DMS53 (cell line): ENCODE results near the gene BRD3OS.
"Not testable (repeated sequence)": the region's sequence is repeated elsewhere in the genome, so short reads cannot be mapped to it uniquely, and the experiment has no call there.

Experiments
- DNase-seq: peaks from one replicate; lab custom pipeline; 2025; lab: John Stamatoyannopoulos, UW

The BRD3OS gene

GRCh38 chr9:133988771-133989170 is 36.5 kb upstream of the BRD3OS start:
- not testable (repeated sequence) for DNase-seq

GRCh38 chr9:133989625-133990365 is 35.5 kb upstream of the BRD3OS start:
- no peak for DNase-seq

- DNase-seq = peak; percentile 95
Observed at GRCh38 chr9:133990366-133991213, 34.7 kb upstream of the BRD3OS start.

GRCh38 chr9:133991214-133991921 is 33.9 kb upstream of the BRD3OS start:
- DNase-seq = peak; percentile 75

DNA sequence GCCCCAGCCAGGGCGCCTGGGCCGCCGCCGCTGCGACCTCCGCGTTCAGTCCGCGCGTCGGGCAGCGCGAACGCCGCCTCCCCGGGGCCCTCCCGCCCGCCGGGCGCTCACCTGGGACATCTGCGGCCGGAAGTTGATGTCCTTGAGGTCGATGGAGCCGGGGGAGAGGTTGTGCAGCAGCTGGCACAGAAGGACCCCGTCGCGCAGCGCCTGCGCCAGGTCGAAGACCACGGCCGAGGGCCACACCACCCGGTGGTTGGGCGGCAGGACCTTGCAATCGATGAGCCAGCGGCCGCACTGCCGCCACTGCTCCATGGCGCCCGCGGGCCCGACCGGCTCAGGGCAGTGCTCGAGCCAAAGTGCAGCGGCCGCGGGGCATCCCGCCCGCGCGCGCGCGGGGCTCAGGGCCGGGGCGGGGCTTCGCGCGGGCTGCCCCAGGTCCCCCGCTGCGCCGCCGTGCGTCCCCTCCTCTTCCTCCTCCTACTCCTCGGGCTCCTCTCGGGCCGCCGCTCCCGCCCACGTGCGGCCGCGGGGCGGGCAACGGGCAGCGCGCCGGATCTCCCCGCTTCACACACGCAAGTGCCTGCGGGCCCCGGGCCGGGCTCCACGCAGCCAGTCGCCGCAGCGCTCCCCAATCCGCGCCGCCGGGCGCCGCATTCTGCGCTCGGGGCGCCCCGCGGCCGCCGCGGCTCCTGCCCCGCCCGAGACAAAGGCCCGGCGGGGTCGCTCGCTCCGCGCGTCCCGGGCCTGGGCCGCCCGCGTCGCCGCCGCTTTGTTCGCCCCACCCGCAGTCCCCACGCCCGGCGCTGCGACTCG is 33.1 kb upstream of the BRD3OS start, which contains the start of gene VAV2:
VAV2 (minus strand) TSS at position 361 of the 816 bp plus-strand sequence; CDS start at position 315, 46 bp downstream.
- peak; percentile 92 for DNase-seq

GRCh38 chr9:133992780-133993634 is 32.3 kb upstream of the BRD3OS start:
- DNase-seq = peak; percentile 90

DNA sequence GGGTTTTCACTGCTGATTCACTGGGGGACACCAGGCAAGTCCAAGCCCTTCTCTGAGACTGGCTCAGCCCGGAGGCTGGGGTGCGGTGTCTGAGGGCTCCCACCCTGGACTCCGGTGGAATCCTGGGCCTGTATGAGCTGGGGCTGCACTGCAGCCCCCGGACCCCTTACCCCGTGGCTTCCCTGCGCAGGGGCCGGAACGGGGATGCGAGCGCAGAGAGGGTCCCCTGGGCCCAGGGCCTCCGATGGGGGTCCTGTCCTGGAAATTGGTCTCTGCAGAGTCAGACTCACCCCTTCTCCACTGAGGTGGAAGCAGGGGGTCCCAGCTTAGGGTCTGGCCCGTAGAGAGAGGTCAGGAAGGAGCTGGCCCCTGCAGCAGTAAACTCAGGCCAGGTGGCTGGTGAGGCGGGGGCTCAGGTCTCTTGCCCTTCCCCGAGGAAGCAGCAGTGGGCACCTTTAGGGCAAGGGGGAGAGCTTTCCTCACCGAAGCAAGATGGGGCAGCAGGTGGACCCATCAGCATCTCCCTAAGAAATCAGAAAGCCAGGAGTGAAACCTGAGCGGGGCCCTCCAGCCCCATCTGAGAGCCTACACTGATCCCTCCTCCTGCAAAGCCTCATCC is 31.5 kb upstream of the BRD3OS start:
- no peak for DNase-seq

DNA sequence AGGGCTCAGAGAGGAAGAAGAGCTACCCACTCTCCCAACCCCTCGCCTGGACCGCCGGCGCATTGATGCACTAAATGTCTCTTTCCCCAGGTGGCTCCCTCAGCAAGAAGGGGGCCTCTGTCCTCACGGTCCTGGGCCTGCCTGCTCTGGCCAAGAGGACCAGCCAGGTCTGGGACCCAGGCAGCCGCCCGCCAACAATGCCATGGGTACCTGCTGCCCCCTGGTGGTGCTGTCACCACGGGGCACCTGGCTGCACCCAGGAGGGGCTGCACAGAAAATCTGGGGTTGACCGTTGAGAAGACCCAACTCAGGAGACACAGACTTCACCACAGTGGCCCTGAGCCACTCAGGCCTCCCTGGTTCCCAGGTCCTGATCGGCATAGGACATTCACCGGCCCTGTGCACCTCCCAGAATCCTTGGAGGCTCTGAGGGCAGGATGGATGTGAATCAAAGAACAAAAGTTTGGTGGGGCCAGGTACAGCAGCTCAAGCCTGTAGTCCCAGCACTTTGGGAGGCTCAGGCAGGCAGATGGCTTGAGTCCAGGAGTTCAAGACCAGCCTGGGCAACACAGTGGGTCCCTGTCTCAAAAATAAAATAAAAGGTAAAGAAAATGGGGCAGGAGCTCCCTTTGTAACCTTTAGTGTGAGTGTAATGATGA is 30.8 kb upstream of the BRD3OS start:
- DNase-seq = peak; percentile 85

DNA sequence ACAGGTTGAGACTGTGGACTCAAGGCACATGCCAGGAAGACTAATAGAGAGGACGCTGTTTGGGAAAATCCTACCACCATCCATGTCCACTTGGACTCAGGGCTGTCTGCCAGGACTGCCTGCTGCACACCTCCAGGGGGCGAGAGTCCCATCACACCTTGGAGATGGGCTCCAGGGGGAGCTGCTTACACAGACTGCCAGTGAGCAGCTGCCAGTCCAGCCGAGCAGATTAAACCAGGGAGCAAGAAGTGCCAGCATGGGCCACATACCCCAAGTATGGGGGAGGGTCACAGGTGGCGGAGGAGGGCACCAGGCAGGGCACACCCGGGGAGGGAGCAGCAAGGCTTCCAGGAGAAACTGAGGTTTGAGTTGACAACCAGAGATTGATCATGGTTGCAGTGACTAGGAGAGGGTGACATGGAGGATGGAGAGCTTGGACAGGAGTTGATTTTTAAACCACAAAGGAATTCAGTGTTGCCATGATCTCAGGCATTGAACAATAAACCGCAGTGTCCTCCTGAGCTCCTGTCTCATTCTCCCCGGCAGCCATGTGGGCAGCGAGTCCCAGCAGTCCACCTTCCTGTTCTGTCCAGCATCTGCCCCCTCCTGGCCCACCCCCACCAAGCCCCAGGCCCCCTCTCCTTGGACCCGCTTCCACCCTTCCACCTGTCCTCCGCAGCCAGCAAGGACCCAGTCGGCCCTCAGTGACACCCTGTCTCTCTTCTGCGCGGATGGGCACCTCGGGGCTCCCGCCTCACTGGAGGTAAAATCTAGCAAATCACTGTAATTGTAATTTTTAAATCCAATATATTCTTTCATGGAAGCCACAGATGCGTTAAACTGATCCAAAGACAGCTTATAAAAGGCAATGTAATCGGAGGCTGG is 30.0 kb upstream of the BRD3OS start:
- DNase-seq = peak; percentile 60

- no peak for DNase-seq
Observed at GRCh38 chr9:133996531-133997520, 28.5 kb upstream of the BRD3OS start.

DNA sequence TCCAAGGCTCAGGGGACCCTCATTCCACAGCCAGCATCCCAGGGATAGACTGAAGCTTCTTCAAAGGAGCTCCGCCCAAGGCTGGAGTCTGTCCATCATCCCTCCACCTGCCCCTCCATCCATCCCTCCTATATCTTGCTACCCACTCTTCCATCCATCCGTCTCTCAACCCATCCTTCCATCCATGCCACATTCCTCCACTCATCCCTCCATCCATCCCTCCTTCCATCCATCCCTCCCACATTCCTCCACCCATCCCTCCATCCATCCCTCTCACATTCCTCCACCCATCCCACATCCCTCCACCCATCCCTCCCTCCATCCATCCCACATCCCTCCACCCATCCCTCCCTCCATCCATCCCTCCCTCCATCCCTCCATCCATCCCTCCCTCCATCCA is 27.7 kb upstream of the BRD3OS start:
- no peak for DNase-seq

- no peak for DNase-seq
Observed at GRCh38 chr9:133998915-133999595, 26.2 kb upstream of the BRD3OS start.

DNA sequence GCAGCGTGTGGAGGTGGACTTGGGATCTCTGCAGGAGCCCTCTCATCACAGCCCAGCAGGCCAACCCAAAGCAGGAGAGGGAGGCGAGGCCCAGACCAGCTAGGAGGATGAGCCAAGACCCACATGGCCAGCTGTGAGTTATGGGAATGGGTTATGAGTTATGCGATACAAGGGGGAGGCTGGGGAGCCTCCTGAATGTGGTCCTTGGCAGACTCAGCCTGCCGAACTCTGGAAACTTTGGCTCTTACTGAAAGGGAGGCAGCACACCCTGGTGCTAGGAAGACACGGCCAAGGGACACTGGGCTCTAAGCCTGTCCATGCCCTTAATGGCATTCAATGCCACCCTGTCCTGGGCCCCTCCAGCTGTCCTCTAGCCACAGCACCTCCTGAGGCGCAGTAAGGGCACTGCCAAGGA is 25.4 kb upstream of the BRD3OS start:
- DNase-seq = no peak

DNA sequence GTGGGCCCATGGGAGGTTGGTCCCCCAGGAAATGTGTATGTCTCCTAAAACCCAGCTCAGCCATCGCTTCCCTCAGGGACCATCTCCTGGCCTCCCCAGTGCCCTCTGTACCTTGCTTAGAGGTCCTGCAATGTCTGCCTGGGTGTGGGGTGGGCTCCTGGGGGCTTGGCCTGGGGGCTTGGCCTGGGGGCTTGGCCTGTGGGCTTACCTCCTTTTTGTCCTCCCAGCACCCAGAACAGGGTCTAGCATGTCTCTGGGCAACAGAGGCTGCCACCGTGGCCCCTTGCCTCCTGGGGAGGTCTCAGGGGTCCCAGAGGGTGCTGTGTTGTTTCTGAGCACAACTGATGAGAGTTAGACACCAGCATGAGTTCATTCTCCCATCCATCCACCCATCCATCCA is 22.5 kb upstream of the BRD3OS start:
- DNase-seq = no peak

DNA sequence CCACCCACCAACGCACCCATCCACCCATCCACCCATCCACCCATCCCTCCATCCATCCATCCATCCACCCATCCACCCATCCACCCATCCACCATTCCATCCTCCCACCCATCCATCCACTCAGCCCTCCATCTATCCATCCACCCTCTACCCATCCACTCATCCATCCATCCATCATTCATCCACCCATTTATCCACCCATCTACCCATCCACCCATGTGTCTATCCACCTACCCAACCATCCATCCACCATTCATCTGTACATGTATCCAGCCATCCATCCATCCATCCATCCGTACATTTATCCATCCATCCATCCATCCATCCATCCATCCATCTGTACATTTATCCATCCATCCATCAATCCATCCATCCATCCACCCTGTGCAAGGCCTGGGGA is 22.0 kb upstream of the BRD3OS start:
- DNase-seq = no peak

- DNase-seq = no peak
Observed at GRCh38 chr9:134004131-134004873, 21.0 kb upstream of the BRD3OS start.
